HG03159 (cell line): ENCODE measurements around the gene RAPGEF1.
"Not testable (repeated sequence)": the region's sequence is repeated elsewhere in the genome, so short reads cannot be mapped to it uniquely, and the experiment has no call there.

Source experiments
- ATAC-seq: cut with Tn5 transposase; IDR thresholded peaks from one replicate; pipeline ENCODE4 v1.9.1; 2021; ENCODE audit warnings: mild to moderate bottlenecking, moderate library complexity; ENCODE audit not compliant: unreplicated experiment

RAPGEF1 gene

GRCh38 chr9:131656356-131657036, 83.4 kb downstream of the RAPGEF1 start:
- peak; percentile 70 for ATAC-seq

- ATAC-seq: not testable (repeated sequence)
Measured at GRCh38 chr9:131654369-131654768, 85.5 kb downstream of the RAPGEF1 start.

- no peak for ATAC-seq
Measured at GRCh38 chr9:131651599-131651998, 88.3 kb downstream of the RAPGEF1 start.

GRCh38 chr9:131651160-131651559, 88.7 kb downstream of the RAPGEF1 start:
- no peak for ATAC-seq

- ATAC-seq: no peak
Measured at GRCh38 chr9:131650254-131650653, 89.6 kb downstream of the RAPGEF1 start.

- no peak for ATAC-seq
Measured at GRCh38 chr9:131649646-131650045, 90.2 kb downstream of the RAPGEF1 start.

- ATAC-seq: no peak
Measured at GRCh38 chr9:131645078-131645776, 94.6 kb downstream of the RAPGEF1 start.

- peak; percentile 56 for ATAC-seq
Measured at GRCh38 chr9:131642496-131643083, 97.3 kb downstream of the RAPGEF1 start.

GRCh38 chr9:131641618-131642495, 98.0 kb downstream of the RAPGEF1 start:
- ATAC-seq: no peak

- ATAC-seq: no peak
Measured at GRCh38 chr9:131640438-131641137, 99.3 kb downstream of the RAPGEF1 start.

- no peak for ATAC-seq
Measured at GRCh38 chr9:131639769-131640437, 100.0 kb downstream of the RAPGEF1 start.

GRCh38 chr9:131636593-131636992, 103.3 kb downstream of the RAPGEF1 start:
- no peak for ATAC-seq

- ATAC-seq: no peak
Measured at GRCh38 chr9:131635892-131636291, 104.0 kb downstream of the RAPGEF1 start.

GRCh38 chr9:131635285-131635684, 104.6 kb downstream of the RAPGEF1 start:
- no peak for ATAC-seq

- ATAC-seq: no peak
Measured at GRCh38 chr9:131633491-131634031, 106.3 kb downstream of the RAPGEF1 start.

- ATAC-seq: no peak
Measured at GRCh38 chr9:131631306-131631705, 108.6 kb downstream of the RAPGEF1 start.

GRCh38 chr9:131630205-131630831, 109.6 kb downstream of the RAPGEF1 start:
- no peak for ATAC-seq

GRCh38 chr9:131629825-131630204, 110.1 kb downstream of the RAPGEF1 start:
- no peak for ATAC-seq

GRCh38 chr9:131629226-131629500, 110.7 kb downstream of the RAPGEF1 start:
- ATAC-seq: no peak
